MCF 10A (cell line): ENCODE measurements around the gene C4BPA. TPM values are rescaled to one million over a fixed set of nuclear protein-coding genes. Genes with fewer than 3 reads are reported as not detected.

Source experiments
- Bru-seq: library from RNA; stranded (reverse); fragments of 400-500 nt; gene quantifications from one replicate; lab custom pipeline; 2021; lab: Mats Ljungman, UMichigan
- BruChase-seq, 2 experiments: library from RNA; stranded (reverse); fragments of 400-500 nt; gene quantifications; one replicate each; lab custom pipeline; 2021; lab: Mats Ljungman, UMichigan
- BruUV-seq: library from RNA; stranded (reverse); fragments of 400-500 nt; replicated peaks from 2 replicates; lab custom pipeline; 2021; lab: Mats Ljungman, UMichigan
- CTCF ChIA-PET: fragments of 300-600 bp; sonication (Branson Sonifier 250); formaldehyde crosslinking; extraction: SDS; loops from one replicate; lab custom pipeline; 2021; ENCODE audit warnings: antibody characterized with exemption, inconsistent platforms; lab: Yijun Ruan, JAX
- POLR2A ChIA-PET: fragments of 300-600, 350-650 bp; sonication (Branson Sonifier 250); formaldehyde crosslinking; extraction: SDS; loops from one replicate; lab custom pipeline; 2020; ENCODE audit warnings: antibody characterized with exemption, inconsistent platforms; lab: Yijun Ruan, JAX
- DNase-seq: peaks from one replicate; pipeline ENCODE4 v3.0.0-alpha.2; 2018; ENCODE audit not compliant: unreplicated experiment
- H3K27ac Mint-ChIP-seq: one replicate; pipeline ENCODE4 v1.8.0; 2022; ENCODE audit warnings: mild to moderate bottlenecking, low read depth, mixed read lengths; ENCODE audit not compliant: unreplicated experiment
- H3K27me3 Mint-ChIP-seq: one replicate; pipeline ENCODE4 v1.8.0; 2022; ENCODE audit warnings: mixed read lengths; ENCODE audit not compliant: insufficient read depth, unreplicated experiment
- H3K36me3 Mint-ChIP-seq: one replicate; pipeline ENCODE4 v1.8.0; 2022; ENCODE audit warnings: mild to moderate bottlenecking, moderate library complexity, mixed read lengths; ENCODE audit not compliant: insufficient read depth, unreplicated experiment
- H3K4me1 Mint-ChIP-seq: one replicate; pipeline ENCODE4 v1.8.0; 2022; ENCODE audit warnings: mixed read lengths; ENCODE audit not compliant: insufficient read depth, unreplicated experiment
- H3K4me3 Mint-ChIP-seq: one replicate; pipeline ENCODE4 v1.8.0; 2022; ENCODE audit warnings: mild to moderate bottlenecking, moderate library complexity, mixed read lengths; ENCODE audit not compliant: unreplicated experiment
- H3K9me3 Mint-ChIP-seq: one replicate; pipeline ENCODE4 v1.8.0; 2022; ENCODE audit warnings: mixed read lengths; ENCODE audit not compliant: unreplicated experiment
- CTCF ChIP-seq: fragments of 200-600 bp; IDR thresholded peaks from one replicate; pipeline ENCODE4 v1.8.0; 2022; ENCODE audit warnings: antibody characterized with exemption, mild to moderate bottlenecking; ENCODE audit not compliant: unreplicated experiment
- intact Hi-C: fragments of 100-400 bp; cut with micrococcal nuclease; formaldehyde crosslinking; loops from 2 replicates; pipeline ENCODE4 v1.14.1; 2022
- long read RNA-seq: library from polyadenylated mRNA; stranded (forward); transcript quantifications from one replicate; pipeline ENCODE4 v2.0.0, GENCODE V29; 2022
- total RNA-seq: library from RNA; stranded (reverse); gene quantifications from 2 replicates; pipeline ENCODE4 v1.2.3, GENCODE V29; 2022

The C4BPA gene
- not detected in 2 replicates for total RNA-seq
- Bru-seq, nascent RNA = not detected
- BruChase-seq, experiment 1, labeled RNA remaining after a 6-hour chase = percentile 3 among the genes with signal in this experiment
- BruChase-seq, experiment 2, labeled RNA remaining after a 2-hour chase = percentile 3 among the genes with signal in this experiment
- long read RNA-seq = 0 reads

GRCh38 chr1:207103892-207104373 lies at the start of gene C4BPA:
TSS of gene C4BPA (plus strand) at chr1:207104233. CDS start at chr1:207113026, 8,793 bp downstream.
- ChIA-PET CTCF (interaction anchor here (1.2 to 3.0 kb wide), 3 partner anchors 18 to 301 kb away, joined by 3 to 11 read pairs (median 6); no protein-coding TSS in a partner anchor), POLR2A (interaction anchor here (1.3 kb wide), 1 partner anchor 11 kb away, joined by 3 read pairs; no protein-coding TSS in a partner anchor)
- H3K27ac Mint-ChIP-seq = no peak within 1 kb of the TSS
- no peak for TF ChIP-seq CTCF
- no peak within 1 kb of the TSS for H3K4me3 Mint-ChIP-seq
- peak; percentile 40 for DNase-seq
- no TSS peak for BruUV-seq
- intact Hi-C loops = no loop called here
- no peaks in the 10 kb centered on the region for H3K9me3 Mint-ChIP-seq
- peaks cover 44% of the 10 kb centered on the region for H3K27me3 Mint-ChIP-seq
- no peaks in the 10 kb centered on the region for H3K36me3 Mint-ChIP-seq
- no peaks in the 10 kb centered on the region for H3K4me1 Mint-ChIP-seq

- BruUV-seq = no TSS peak
- Mint-ChIP-seq H3K36me3 (peaks cover 16% of the 10 kb centered on the region), H3K27ac (no peak overlapping the region), H3K4me1 (peaks cover 38% of the 10 kb centered on the region), H3K27me3 (no peaks in the 10 kb centered on the region), H3K4me3 (no peak overlapping the region), H3K9me3 (no peaks in the 10 kb centered on the region)
- no peak for DNase-seq
- no peak for TF ChIP-seq CTCF
- intact Hi-C loops = loop anchor here (5.0 kb wide), 1 partner anchor 142 kb away; no protein-coding TSS in a partner anchor
- CTCF ChIA-PET = interaction anchor here (0.6 to 9.7 kb wide), 9 partner anchors 18 to 445 kb away, joined by 3 to 146 read pairs (median 4); no protein-coding TSS in a partner anchor
- POLR2A ChIA-PET = interaction anchor here (1.0 to 33.4 kb wide), 6 partner anchors 10 to 340 kb away, joined by 4 to 2100 read pairs (median 23); partner anchors contain the start of gene C1orf116
These were observed 49.5 kb upstream of the C4BPA start for GRCh38 chr1:207054491-207054890.

GRCh38 chr1:207055386-207056001 lies 48.5 kb upstream of the C4BPA start:
- ChIA-PET POLR2A (interaction anchor here (1.2 to 33.4 kb wide), 5 partner anchors 9 to 29 kb away, joined by 3 to 2100 read pairs (median 4); partner anchors contain the start of gene C1orf116), CTCF (interaction anchor here (0.6 to 9.7 kb wide), 8 partner anchors 10 to 1084 kb away, joined by 3 to 146 read pairs (median 4); no protein-coding TSS in a partner anchor)
- Mint-ChIP-seq H3K27ac (no peak overlapping the region), H3K36me3 (peaks cover 12% of the 10 kb centered on the region), H3K27me3 (no peaks in the 10 kb centered on the region), H3K9me3 (no peaks in the 10 kb centered on the region), H3K4me3 (no peak overlapping the region), H3K4me1 (peaks cover 36% of the 10 kb centered on the region)
- DNase-seq = no peak
- no TSS peak for BruUV-seq
- no peak for TF ChIP-seq CTCF
- intact Hi-C loops = no loop called here

GRCh38 chr1:207056673-207057072 lies 47.4 kb upstream of the C4BPA start:
- peaks cover 18% of the 10 kb centered on the region for H3K36me3 Mint-ChIP-seq
- no TSS peak for BruUV-seq
- intact Hi-C loops = no loop called here
- H3K27me3 Mint-ChIP-seq = no peaks in the 10 kb centered on the region
- ChIA-PET CTCF (interaction anchor here (0.5 to 9.7 kb wide), 7 partner anchors 9 to 410 kb away, joined by 3 to 146 read pairs (median 4); no protein-coding TSS in a partner anchor), POLR2A (interaction anchor here (0.5 to 33.4 kb wide), 5 partner anchors 10 to 101 kb away, joined by 3 to 2100 read pairs (median 3); partner anchors contain the start of gene C1orf116)
- no peak for TF ChIP-seq CTCF
- no peaks in the 10 kb centered on the region for H3K9me3 Mint-ChIP-seq
- no peak for DNase-seq
- H3K4me3 Mint-ChIP-seq = no peak overlapping the region
- peaks cover 27% of the 10 kb centered on the region for H3K4me1 Mint-ChIP-seq
- H3K27ac Mint-ChIP-seq = no peak overlapping the region
